ENCODE results near the gene CDSN. TPM values are rescaled to one million over a fixed set of nuclear protein-coding genes. Genes with fewer than 3 reads are reported as not detected.

The CDSN gene
- total and polyA plus RNA-seq, 2 of the 8 experiments (the other 6 are each of a cell fraction or from before 2014, with no cell fraction given) = not detected

DNA sequence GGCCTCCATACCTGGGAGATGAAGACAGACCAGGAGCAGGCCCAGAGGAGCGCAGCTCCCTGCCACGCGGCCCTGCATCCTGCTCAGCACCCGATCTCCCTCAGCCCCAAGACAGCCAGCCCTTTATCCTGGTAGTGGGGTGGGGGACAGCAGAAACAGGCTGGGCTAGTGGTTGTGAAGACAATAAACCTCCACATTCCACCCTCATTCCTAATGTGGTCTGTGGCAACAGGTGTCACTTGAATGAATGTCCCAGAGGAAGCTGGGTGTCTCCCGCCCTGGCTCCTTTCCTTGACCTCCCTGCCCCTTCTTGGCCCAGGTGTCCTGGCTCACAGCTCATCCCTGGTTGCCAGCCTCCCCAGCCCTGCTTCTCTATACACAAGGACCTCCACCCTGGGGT lies 7.8 kb downstream of the CDSN start, which contains the start of gene C6orf15:
Gene C6orf15 (minus strand): TSS at position 98 of the 400 bp plus-strand sequence. CDS start 20 bp downstream, at position 78.
- Histone ChIP-seq H3K18ac (ENCODE audit: extremely low read depth, low read length) (no peak within 1 kb of the TSS), H3K23ac (ENCODE audit: insufficient read length) (no peak within 1 kb of the TSS), H3K79me1 (ENCODE audit: low read depth, low read length) (no peaks in the 10 kb centered on the region), H3K4me3 (ENCODE audit: extremely low read depth in 1 of 4, insufficient read depth in 2 of 4, low read depth in 3 of 4, low read length in 4 of 4) (no peak within 1 kb of the TSS), H2BK120ac (replicated peaks; ENCODE audit: low read depth, low read length) (no peak within 1 kb of the TSS), H3K9ac (replicated peaks in 1 of 4; ENCODE audit: extremely low read depth in 1 of 4, low read depth in 3 of 4, low read length in 3 of 4) (no peak within 1 kb of the TSS), H3K27ac (ENCODE audit: low read depth, low read length) (no peak within 1 kb of the TSS), H2BK12ac (ENCODE audit: low read depth, low read length) (no peak within 1 kb of the TSS; the same call in 1 of the 2 replicates), H3K4me1 (replicated peaks in 1 of 4; ENCODE audit: control insufficient read depth in 3 of 4, insufficient read depth in 4 of 4, low read length in 3 of 4) (peaks cover 0 to 20% (median 9%) of the 10 kb centered on the region in 4 experiments; a peak in 6 of 7 replicates), H3K14ac (ENCODE audit: insufficient read length) (no peak within 1 kb of the TSS), H4K5ac (ENCODE audit: insufficient read length, low read depth, low read length) (no peak within 1 kb of the TSS), H2BK15ac (ENCODE audit: low read length) (no peak within 1 kb of the TSS), H2AFZ (ENCODE audit: low read length) (no peak within 1 kb of the TSS), H3K4me2 (ENCODE audit: insufficient read depth in 1 of 2, low read depth in 2 of 2, low read length in 2 of 2) (no peak within 1 kb of the TSS), H3K9me3 (ENCODE audit: insufficient read depth in 2 of 2, low read depth in 1 of 2, low read length in 1 of 2) (no peaks in the 10 kb centered on the region), H3K23me2 (ENCODE audit: low read depth, low read length) (no peaks in the 10 kb centered on the region; the same call in 1 of the 2 replicates), H3K36me3 (ENCODE audit: control insufficient read depth in 2 of 4, insufficient read depth in 4 of 4, low read length in 3 of 4) (no peaks in the 10 kb centered on the region), H4K8ac (ENCODE audit: extremely low read depth, insufficient read depth, low read length) (no peak within 1 kb of the TSS), H3K79me2 (ENCODE audit: control insufficient read depth in 1 of 2, insufficient read depth in 2 of 2, low read length in 2 of 2) (no peaks in the 10 kb centered on the region), H4K91ac (replicated peaks; ENCODE audit: insufficient read length, low read length) (no peak within 1 kb of the TSS), H3K27me3 (replicated peaks in 1 of 4; ENCODE audit: control insufficient read depth in 3 of 4, extremely low read depth in 1 of 4, insufficient read depth in 3 of 4, low read length in 3 of 4) (peaks cover 0 to 11% (median 3%) of the 10 kb centered on the region in 4 experiments; a peak in 3 of 7 replicates), H2AK5ac (ENCODE audit: low read depth, low read length) (no peak within 1 kb of the TSS), H4K20me1 (replicated peaks in 1 of 2; ENCODE audit: control insufficient read depth in 1 of 2, insufficient read depth in 2 of 2, low read length in 2 of 2) (no peaks in the 10 kb centered on the region), H3K56ac (replicated peaks; ENCODE audit: insufficient read length, low read depth, low read length) (no peak within 1 kb of the TSS), H2BK5ac (ENCODE audit: low read depth, low read length) (no peak within 1 kb of the TSS), H3K4ac (replicated peaks; ENCODE audit: insufficient read length, low read depth, low read length) (no peak within 1 kb of the TSS), H2BK20ac (ENCODE audit: low read length) (no peak within 1 kb of the TSS)
- TF ChIP-seq, protein P1, sequence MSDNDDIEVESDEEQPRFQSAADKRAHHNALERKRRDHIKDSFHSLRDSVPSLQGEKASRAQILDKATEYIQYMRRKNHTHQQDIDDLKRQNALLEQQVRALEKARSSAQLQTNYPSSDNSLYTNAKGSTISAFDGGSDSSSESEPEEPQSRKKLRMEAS (IDR thresholded peaks at IDR 0.05) = 0 out of 2 replicates have a peak, but pooled peaks have one; percentile 13
- TF ChIP-seq CBX5 (IDR thresholded peaks at IDR 0.05; ENCODE audit: low read depth, low read length) (no peak), SRF (IDR thresholded peaks at IDR 0.05; ENCODE audit: low read depth, low read length) (no peak), POLR2AphosphoS5 (IDR thresholded peaks at IDR 0.05; ENCODE audit: low read depth, low read length) (no peak), EGR1 (IDR thresholded peaks at IDR 0.05; ENCODE audit: borderline replicate concordance, low read depth, low read length) (no peak)
- no peak for DNase-seq (ENCODE audit: low read depth in 1 of 2, low spot score in 2 of 2)
- CTCF ChIA-PET (ENCODE audit: partially characterized antibody) = interaction anchor here (0.8 to 10.6 kb wide), 7 partner anchors 9 to 80 kb away, joined by 3 to 187 read pairs (median 3); partner anchors contain the start of gene PSORS1C2
- 85% methylated on average over 5 of the region's 5 CpGs; no CpG with 5 or more reads in 1 of the 2 experiments for WGBS, 2 experiments (ENCODE audit: extremely low coverage in 1 of 2, insufficient coverage in 1 of 2, insufficient read length in 1 of 2, insufficient replicate concordance in 2 of 2, low coverage in 1 of 2, low lambda C conversion rate in 2 of 2, missing lambda C conversion rate in 1 of 2)
- no peak for FAIRE-seq
- POLR2A ChIA-PET (ENCODE audit: partially characterized antibody) = interaction anchor here (0.8 kb wide), 1 partner anchor 59 kb away, joined by 3 read pairs; no protein-coding TSS in a partner anchor

Data from H1 (cell line).